HuH-7 (cell line): ENCODE results near the gene GPC6.
"Not testable (repeated sequence)": the region's sequence is repeated elsewhere in the genome, so short reads cannot be mapped to it uniquely, and the experiment has no call there.

Experiments used
- DNase-seq: peaks from one replicate; pipeline ENCODE4 v3.0.0; 2011; ENCODE audit warnings: low spot score

GPC6 gene

GRCh38 chr13:94249512-94249911, 1022.9 kb downstream of the GPC6 start:
- no peak for DNase-seq

GRCh38 chr13:94251831-94252608, 1025.4 kb downstream of the GPC6 start:
- no peak for DNase-seq

GRCh38 chr13:94254737-94255136, 1028.1 kb downstream of the GPC6 start:
- no peak for DNase-seq

- no peak for DNase-seq
Measured at GRCh38 chr13:94256721-94257120, 1030.1 kb downstream of the GPC6 start.

- no peak for DNase-seq
Measured at GRCh38 chr13:94259984-94260383, 1033.4 kb downstream of the GPC6 start.

- no peak for DNase-seq
Measured at GRCh38 chr13:94261163-94261562, 1034.6 kb downstream of the GPC6 start.

- peak; percentile 5 for DNase-seq
Measured at GRCh38 chr13:94263038-94263437, 1036.4 kb downstream of the GPC6 start.

DNA sequence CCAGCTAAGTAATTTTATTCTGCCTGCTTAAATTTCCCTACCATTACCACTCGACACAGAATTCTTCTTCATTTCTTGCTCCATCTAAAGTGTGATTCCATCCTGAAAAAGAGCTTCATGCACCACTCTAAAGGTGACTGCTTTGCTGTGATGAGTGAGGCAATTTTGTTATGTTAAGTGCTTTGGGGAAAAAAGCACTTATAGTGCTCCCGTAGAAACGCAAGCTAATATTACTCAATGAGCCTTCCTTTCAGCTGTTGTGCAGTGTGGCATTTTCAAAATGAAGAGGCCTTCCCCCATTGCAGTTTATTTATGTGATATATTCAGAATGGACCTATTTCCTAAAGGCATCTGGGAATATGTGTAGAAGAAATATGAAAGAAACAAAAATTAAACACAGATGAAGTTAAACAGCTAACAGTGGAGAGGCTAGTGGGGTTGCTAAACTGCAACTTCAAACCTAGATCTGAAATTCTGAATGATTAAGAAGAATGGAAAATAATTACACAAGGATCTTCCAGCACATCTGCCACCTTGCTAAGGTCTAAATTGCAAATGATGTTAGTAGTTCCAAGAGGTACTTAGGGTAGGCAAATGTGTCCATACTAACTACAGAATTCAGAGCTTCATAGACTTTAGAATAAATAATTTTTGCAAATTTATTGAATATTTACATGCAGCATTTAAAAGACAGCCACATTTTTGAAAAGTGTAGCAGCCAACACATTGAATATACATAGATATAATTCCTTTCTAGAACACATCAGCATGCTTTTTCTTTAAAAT, 1041.2 kb downstream of the GPC6 start:
- DNase-seq, result no peak

- DNase-seq, result no peak
Measured at GRCh38 chr13:94268661-94269060, 1042.1 kb downstream of the GPC6 start.

- DNase-seq, result no peak
Measured at GRCh38 chr13:94269557-94269956, 1043.0 kb downstream of the GPC6 start.

- no peak for DNase-seq
Measured at GRCh38 chr13:94270556-94270955, 1043.9 kb downstream of the GPC6 start.

- DNase-seq, result no peak
Measured at GRCh38 chr13:94272038-94272437, 1045.4 kb downstream of the GPC6 start.

DNA sequence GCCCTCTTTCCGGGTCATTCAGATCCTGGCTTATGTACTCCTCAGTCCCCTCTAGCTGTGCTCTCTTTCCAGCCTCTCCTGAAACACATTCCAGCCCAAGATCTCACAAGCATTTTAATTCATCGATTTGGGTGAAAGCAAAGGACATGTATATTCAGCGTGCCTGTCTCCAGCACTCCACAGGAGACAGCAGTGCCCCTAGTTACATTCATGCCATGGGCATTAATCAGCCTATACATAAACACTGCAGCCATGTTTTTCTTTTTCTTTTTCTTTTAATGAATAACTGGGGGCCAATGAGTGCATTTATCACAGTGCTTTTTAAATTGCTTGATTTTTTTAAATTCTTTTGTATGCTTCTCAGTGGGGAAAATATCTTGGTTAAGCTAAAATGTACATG, 1053.7 kb downstream of the GPC6 start:
- DNase-seq, result no peak

- DNase-seq, result no peak
Measured at GRCh38 chr13:94280845-94281244, 1054.2 kb downstream of the GPC6 start.

DNA sequence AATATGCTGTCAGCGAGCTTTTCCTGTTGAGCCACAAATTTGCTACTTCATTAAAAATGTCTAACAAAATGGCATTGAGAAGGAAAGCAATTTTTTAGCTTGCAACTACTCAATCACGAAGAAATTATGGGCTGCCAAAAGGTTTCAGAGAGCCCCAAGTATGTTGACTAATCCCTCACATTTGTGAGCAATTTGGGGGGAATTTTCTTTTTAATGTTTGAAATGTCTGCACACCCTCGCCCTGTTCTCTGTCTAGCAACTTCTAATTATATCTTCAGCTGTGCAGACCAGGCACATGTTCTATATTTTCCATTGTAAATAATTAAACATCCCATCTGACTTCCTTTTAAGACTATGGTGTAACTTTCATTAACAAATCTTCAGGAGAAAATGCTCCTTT, 1060.0 kb downstream of the GPC6 start:
- DNase-seq, result no peak

- DNase-seq, result no peak
Measured at GRCh38 chr13:94291631-94292322, 1065.2 kb downstream of the GPC6 start.

GRCh38 chr13:94292323-94292640, 1065.7 kb downstream of the GPC6 start:
- no peak for DNase-seq

GRCh38 chr13:94296471-94296870, 1069.9 kb downstream of the GPC6 start:
- no peak for DNase-seq

DNA sequence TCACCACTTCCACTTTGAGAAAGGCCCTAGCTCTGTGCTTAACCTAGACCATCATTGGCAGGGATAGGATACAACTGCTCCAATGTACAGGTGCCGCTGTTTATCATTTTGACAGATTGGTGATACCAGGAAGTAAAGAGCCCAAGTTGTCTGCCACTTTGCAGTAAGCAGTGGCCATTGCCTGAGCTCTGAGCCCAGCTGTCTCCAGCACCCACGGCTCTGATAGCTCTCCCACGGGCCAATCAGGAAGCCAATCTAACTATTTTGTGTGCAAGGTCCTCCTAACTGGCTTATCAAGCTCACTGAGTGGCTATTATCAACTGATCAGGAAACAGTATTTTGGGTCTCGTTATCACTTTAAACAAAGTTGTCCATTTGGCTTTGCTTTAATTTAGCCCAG, 1071.7 kb downstream of the GPC6 start:
- no peak for DNase-seq

GRCh38 chr13:94300401-94300800, 1073.8 kb downstream of the GPC6 start:
- DNase-seq, result no peak

GRCh38 chr13:94301487-94301886, 1074.9 kb downstream of the GPC6 start:
- no peak for DNase-seq

DNA sequence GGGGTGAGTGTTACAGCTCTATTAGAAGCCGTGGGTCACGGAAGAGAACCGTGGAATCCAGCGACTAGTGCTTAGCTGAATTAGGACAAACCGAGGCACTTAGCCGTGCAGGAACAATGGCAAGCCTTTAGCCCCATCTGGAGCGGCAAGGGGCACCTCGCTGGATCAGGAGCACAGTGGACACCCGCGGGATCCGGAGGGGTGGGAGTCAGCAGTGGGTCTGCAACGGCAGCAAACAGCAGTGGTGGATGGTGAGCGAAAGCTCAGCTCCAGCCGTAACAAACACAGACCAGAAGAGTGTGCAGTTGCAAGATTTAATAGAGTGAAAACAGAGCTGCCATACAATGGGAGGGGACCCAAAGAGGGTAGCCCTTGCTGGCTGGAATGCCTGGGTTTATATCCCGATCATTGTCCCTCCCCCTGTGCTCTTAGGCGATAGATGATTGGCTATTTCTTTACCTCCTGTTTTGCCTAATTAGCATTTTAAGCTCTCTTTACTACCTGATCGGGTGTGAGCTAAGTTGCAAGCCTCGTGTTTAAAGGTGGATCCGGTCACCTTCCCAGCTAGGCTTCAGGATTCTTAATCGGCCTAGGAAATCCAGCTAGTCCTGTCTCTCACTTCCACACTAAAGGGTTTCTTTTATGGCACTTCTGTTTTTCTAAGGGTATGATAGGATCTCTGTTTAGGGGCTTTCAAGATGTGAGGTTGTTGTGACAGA, 1076.4 kb downstream of the GPC6 start:
- DNase-seq, result not testable (repeated sequence)
